ENCODE data around the gene LRRC26.

GRCh38 chr9:137193771-137194170, 23.9 kb upstream of the LRRC26 start:
- TF ChIP-seq POLR2AphosphoS5 (IDR thresholded peaks at IDR 0.05; ENCODE audit: insufficient read depth, low read depth, low read length) (no peak), CTCF (IDR thresholded peaks at IDR 0.05; ENCODE audit: extremely low read depth in 1 of 2, insufficient read depth in 1 of 2, low read depth in 1 of 2, low read length in 2 of 2) (no peak), EZH2 (IDR thresholded peaks at IDR 0.05; ENCODE audit: borderline replicate concordance, low read depth, low read length, severe bottlenecking) (no peak), MAX (IDR thresholded peaks at IDR 0.05; ENCODE audit: insufficient read depth, insufficient read length) (no peak), POLR2A (IDR thresholded peaks at IDR 0.05; ENCODE audit: low read depth, low read length) (no peak), FOS (IDR thresholded peaks at IDR 0.05; ENCODE audit: borderline replicate concordance, insufficient read depth, low read length) (no peak), JUN (IDR thresholded peaks at IDR 0.05; ENCODE audit: borderline replicate concordance, insufficient read depth, insufficient read length, low read depth) (no peak)

All from endothelial cell of umbilical vein (primary cell).